Smooth muscle cell (in vitro differentiated cells): ENCODE results near the gene ACADVL. TPM values are rescaled to one million over a fixed set of nuclear protein-coding genes. Genes with fewer than 3 reads are reported as not detected.
A peak's percentile ranks its signal among the peaks of the same experiment; 100 is the strongest.

Source experiments
- DNase-seq: peaks from one replicate; lab custom pipeline; 2025; ENCODE audit not compliant: unreplicated experiment; lab: John Stamatoyannopoulos, UW
- H2AFZ ChIP-seq: fragments of 200-600 bp; sonication (generic); 2 replicates; pipeline ENCODE4 v1.6.0; 2016; ENCODE audit warnings: antibody characterized with exemption, low read depth, mild to moderate bottlenecking
- H3F3A ChIP-seq: fragments of 200-600 bp; sonication (generic); 2 replicates; pipeline ENCODE4 v1.6.0; 2017; ENCODE audit warnings: antibody characterized with exemption, low read depth
- H3K27ac ChIP-seq: fragments of 200-600 bp; sonication (generic); 2 replicates; pipeline ENCODE4 v1.5.1; 2016; ENCODE audit warnings: low read depth, mild to moderate bottlenecking
- H3K27me3 ChIP-seq: fragments of 200-600 bp; sonication (generic); 2 replicates; pipeline ENCODE4 v1.6.1; 2016; ENCODE audit warnings: low read depth, mild to moderate bottlenecking
- H3K36me3 ChIP-seq: fragments of 200-600 bp; sonication (generic); 2 replicates; pipeline ENCODE4 v1.5.1; 2016; ENCODE audit warnings: low read depth
- H3K4me1 ChIP-seq: fragments of 200-600 bp; sonication (generic); 2 replicates; pipeline ENCODE4 v1.5.1; 2016; ENCODE audit warnings: low read depth
- H3K4me2 ChIP-seq: fragments of 200-600 bp; sonication (generic); 2 replicates; pipeline ENCODE4 v1.6.0; 2016; ENCODE audit warnings: mild to moderate bottlenecking
- H3K4me3 ChIP-seq: fragments of 200-600 bp; sonication (generic); 2 replicates; pipeline ENCODE4 v1.5.1; 2016; ENCODE audit warnings: mild to moderate bottlenecking
- H3K79me2 ChIP-seq: fragments of 200-600 bp; sonication (generic); 2 replicates; pipeline ENCODE4 v1.6.0; 2016; ENCODE audit warnings: low read depth, mild to moderate bottlenecking
- H3K9ac ChIP-seq: fragments of 200-600 bp; sonication (generic); 2 replicates; pipeline ENCODE4 v1.6.0; 2016; ENCODE audit warnings: low read depth
- H3K9me3 ChIP-seq: fragments of 200-600 bp; sonication (generic); replicated peaks from 2 replicates; pipeline ENCODE4 v1.5.1; 2016; ENCODE audit warnings: low read depth
- H4K20me1 ChIP-seq: fragments of 200-600 bp; sonication (generic); 2 replicates; pipeline ENCODE4 v1.6.0; 2016; ENCODE audit warnings: low read depth
- WGBS: methylation state at CpG from one replicate; pipeline ENCODE4 v1.1.7; 2016; ENCODE audit warnings: low lambda C conversion rate; 5-methylcytosine and 5-hydroxymethylcytosine counted together
- polyA plus RNA-seq: library from polyadenylated mRNA; unstranded; fragments of >200 nt; fragmentation: Nextera tagmentation; extraction: Ambion mirVana; gene quantifications from 2 replicates; pipeline ENCODE4 v1.2.1, GENCODE V29; 2016
- total RNA-seq: library from RNA; depleted of rRNA; stranded (reverse); fragments of >200 nt; gene quantifications from 2 replicates; pipeline ENCODE4 v1.2.3, GENCODE V29; 2014
- TF ChIP-seq, protein P1 (sequence below): fragments of 200-600 bp; sonication (generic); IDR thresholded peaks from 2 replicates; pipeline ENCODE4 v1.5.1; 2017; ENCODE audit warnings: borderline replicate concordance, mild to moderate bottlenecking, antibody characterized with exemption; ENCODE audit not compliant: insufficient read depth, poor library complexity, severe bottlenecking

ACADVL gene
- total and polyA plus RNA-seq, 2 experiments from 2014 or later, result 185 to 331 TPM

DNA sequence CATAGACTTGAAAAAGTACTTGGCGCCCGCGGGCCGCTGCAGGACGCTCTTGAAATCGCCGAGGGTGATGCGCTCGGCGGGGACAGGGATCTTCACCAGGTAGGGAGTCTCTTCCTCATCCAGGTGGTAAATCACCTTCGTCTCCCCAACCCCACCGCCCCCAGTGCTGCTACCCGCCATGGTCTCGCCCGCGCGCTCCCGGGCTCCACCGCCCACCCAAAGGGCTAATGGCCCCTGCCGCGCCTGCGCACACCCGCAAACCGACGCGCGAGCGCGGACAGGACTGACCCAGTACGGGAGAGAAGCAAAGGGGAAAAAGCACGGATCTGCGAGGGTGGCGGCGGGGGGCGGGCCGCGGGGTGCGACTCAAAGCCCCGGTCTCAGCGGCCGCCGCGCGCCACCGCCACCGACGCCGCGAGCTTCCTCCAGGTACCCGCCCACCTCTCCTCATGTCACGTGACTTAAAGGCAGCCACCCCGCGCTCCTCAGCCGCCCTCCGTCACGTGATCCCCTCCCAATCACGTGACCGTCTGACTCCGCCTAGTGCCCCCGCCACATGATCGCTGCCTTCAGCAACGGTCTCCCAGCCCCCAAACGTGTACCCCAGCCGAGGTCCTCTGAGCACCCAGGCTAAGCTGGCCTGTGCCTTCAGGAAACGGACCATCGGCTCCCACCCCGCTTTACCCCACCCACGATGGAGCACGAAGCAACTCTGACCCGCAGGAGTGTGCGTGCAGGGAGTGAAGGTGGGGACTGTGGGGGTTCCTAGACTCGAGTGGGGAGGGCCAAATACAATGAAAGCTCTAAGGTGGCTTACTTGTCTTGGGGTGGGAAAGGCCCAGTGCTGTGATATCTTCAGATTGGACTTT, 14.6 kb downstream of the ACADVL start, which contains the start of gene DVL2:
Gene DVL2 (minus strand): TSS at position 435 of the 869 bp plus-strand sequence. CDS start 255 bp downstream, at position 180.
- Histone ChIP-seq H3K9ac (peak within 1 kb of the TSS; percentile 67), H3K27me3 (no peaks in the 10 kb centered on the region), H3K4me2 (peak within 1 kb of the TSS; percentile 92), H3K36me3 (no peaks in the 10 kb centered on the region), H3K4me3 (peak within 1 kb of the TSS; percentile 71), H3K4me1 (peaks cover 12% of the 10 kb centered on the region), H4K20me1 (peaks cover 61% of the 10 kb centered on the region), H2AFZ (peak within 1 kb of the TSS; percentile 65), H3K9me3 (no peaks in the 10 kb centered on the region), H3K79me2 (peaks cover 86% of the 10 kb centered on the region), H3K27ac (peak within 1 kb of the TSS; percentile 74), H3F3A (peaks cover 32% of the 10 kb centered on the region)
- TF ChIP-seq, protein P1, sequence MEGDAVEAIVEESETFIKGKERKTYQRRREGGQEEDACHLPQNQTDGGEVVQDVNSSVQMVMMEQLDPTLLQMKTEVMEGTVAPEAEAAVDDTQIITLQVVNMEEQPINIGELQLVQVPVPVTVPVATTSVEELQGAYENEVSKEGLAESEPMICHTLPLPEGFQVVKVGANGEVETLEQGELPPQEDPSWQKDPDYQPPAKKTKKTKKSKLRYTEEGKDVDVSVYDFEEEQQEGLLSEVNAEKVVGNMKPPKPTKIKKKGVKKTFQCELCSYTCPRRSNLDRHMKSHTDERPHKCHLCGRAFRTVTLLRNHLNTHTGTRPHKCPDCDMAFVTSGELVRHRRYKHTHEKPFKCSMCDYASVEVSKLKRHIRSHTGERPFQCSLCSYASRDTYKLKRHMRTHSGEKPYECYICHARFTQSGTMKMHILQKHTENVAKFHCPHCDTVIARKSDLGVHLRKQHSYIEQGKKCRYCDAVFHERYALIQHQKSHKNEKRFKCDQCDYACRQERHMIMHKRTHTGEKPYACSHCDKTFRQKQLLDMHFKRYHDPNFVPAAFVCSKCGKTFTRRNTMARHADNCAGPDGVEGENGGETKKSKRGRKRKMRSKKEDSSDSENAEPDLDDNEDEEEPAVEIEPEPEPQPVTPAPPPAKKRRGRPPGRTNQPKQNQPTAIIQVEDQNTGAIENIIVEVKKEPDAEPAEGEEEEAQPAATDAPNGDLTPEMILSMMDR, result no peak
- DNase-seq, result peak; percentile 95
- 4% methylated on average over 55 of the region's 72 CpGs for WGBS

DNA sequence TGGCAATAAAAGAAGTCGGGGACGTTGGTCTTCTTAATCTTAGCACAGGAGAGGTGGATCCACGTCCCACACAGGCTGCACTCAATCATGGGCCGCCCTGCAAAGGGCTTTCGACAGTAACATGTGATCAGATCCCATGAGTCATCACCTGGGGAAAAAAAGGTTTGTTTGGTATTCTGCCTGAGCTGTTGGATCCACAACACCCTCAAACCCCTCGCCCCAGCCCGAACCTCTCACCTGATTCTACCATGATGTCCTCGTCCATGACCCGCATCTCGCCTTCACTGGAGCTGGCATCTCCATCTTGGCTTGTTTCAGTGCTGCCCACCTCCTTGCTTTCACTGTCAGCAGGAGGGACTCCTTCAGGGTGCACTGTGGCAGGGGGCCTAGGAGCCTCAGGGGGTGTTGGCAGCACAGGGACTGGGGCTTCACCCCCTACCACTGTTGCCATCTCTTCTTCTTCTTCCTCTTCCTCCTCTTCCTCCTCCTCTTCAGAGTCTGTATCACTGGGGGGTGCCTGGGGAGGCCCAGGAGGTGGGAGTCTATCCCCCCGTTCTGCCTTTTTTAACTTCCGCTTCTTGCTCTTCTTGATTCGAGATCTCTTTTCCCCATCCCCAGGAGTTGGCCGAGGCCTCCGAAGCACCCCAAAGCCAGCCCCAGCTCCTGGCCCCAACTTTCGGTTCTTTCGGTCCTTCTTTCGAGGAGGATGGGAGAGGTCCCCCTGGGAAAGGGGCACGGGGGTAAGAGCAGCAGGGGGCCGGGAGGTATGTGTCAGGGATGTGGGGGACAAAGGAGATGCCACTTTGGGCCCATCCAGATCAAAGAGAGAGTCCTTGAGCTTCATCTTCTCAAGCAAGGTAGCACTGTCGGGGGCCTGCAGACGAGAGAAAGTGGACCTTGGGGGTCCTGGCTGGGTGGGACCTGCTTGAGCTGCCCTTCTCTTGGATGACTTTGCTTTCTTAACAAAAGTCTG, 16.2 kb downstream of the ACADVL start:
- no peak for DNase-seq
- WGBS, result 82% methylated on average over 22 of the region's 22 CpGs
- peaks cover 81% of the 10 kb centered on the region for H3K79me2 ChIP-seq
- no peak overlapping the region for H3K4me3 ChIP-seq
- H3K9ac ChIP-seq, result no peak overlapping the region
- H3K9me3 ChIP-seq, result no peaks in the 10 kb centered on the region
- peaks cover 25% of the 10 kb centered on the region for H3K4me1 ChIP-seq
- H2AFZ ChIP-seq, result no peak overlapping the region
- no peaks in the 10 kb centered on the region for H3K36me3 ChIP-seq
- H3K27me3 ChIP-seq, result no peaks in the 10 kb centered on the region
- peaks cover 44% of the 10 kb centered on the region for H4K20me1 ChIP-seq
- H3K4me2 ChIP-seq, result no peak overlapping the region
- H3K27ac ChIP-seq, result peak overlapping the region; percentile 74
- H3F3A ChIP-seq, result peaks cover 42% of the 10 kb centered on the region
- TF ChIP-seq, protein P1, result no peak

DNA sequence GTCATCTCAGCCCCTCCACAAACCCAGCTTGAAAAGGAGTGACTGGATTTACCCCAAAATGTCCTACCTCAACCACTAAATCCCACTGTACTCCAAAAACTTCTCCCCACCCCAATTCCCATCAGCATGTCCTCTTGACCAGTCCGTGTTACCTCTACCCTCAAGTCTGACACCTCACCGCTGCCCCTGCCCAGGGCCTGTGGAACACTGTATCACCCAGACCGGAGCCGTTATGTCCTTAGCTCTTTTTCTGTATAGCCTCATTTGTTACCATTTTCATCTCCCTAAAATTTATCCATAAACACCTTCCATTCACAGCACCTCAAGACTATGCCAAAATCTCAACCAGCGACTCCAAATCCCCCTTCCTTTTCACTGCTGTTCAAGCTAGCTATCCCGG, 17.1 kb downstream of the ACADVL start:
- peaks cover 31% of the 10 kb centered on the region for H3K4me1 ChIP-seq
- no peaks in the 10 kb centered on the region for H3K27me3 ChIP-seq
- H3K4me2 ChIP-seq, result peak overlapping the region; percentile 91
- H2AFZ ChIP-seq, result no peak overlapping the region
- H3K79me2 ChIP-seq, result peaks cover 81% of the 10 kb centered on the region
- peaks cover 36% of the 10 kb centered on the region for H4K20me1 ChIP-seq
- peak overlapping the region; percentile 74 for H3K27ac ChIP-seq
- H3F3A ChIP-seq, result peaks cover 50% of the 10 kb centered on the region
- H3K9me3 ChIP-seq, result no peaks in the 10 kb centered on the region
- no peak for DNase-seq
- TF ChIP-seq, protein P1, result no peak
- 89% methylated on average over 6 of the region's 6 CpGs for WGBS
- H3K9ac ChIP-seq, result no peak overlapping the region
- no peaks in the 10 kb centered on the region for H3K36me3 ChIP-seq
- peak overlapping the region; percentile 98 for H3K4me3 ChIP-seq
